OCI-LY1 (cell line): ENCODE measurements around the gene CD83.
"Not testable (repeated sequence)": the region's sequence is repeated elsewhere in the genome, so short reads cannot be mapped to it uniquely, and the experiment has no call there.

Source experiments
- H2AFZ ChIP-seq: fragments of 200-600 bp; sonication (generic), shearing (Covaris generic); 2 replicates; pipeline ENCODE4 v1.6.0; 2014; ENCODE audit warnings: antibody characterized with exemption, mild to moderate bottlenecking, low read length
- H3F3A ChIP-seq: fragments of 200-600 bp; sonication (generic), shearing (Covaris generic); 2 replicates; pipeline ENCODE4 v1.6.0; 2014; ENCODE audit warnings: mild to moderate bottlenecking, antibody characterized with exemption, low read length, moderate library complexity; ENCODE audit not compliant: insufficient read depth
- H3K27ac ChIP-seq: fragments of 200-600 bp; sonication (generic); 2 replicates; pipeline ENCODE4 v1.5.1; 2014; ENCODE audit warnings: low read length, mixed run types, mild to moderate bottlenecking, low read depth; ENCODE audit not compliant: poor library complexity, severe bottlenecking
- H3K27me3 ChIP-seq: fragments of 200-600 bp; sonication (generic); 2 replicates; pipeline ENCODE4 v1.6.0; 2014; ENCODE audit warnings: antibody characterized with exemption, mild to moderate bottlenecking, low read length, moderate library complexity; ENCODE audit not compliant: insufficient read depth
- H3K36me3 ChIP-seq: fragments of 200-600 bp; sonication (generic); 2 replicates; pipeline ENCODE4 v1.6.1; 2014; ENCODE audit warnings: mild to moderate bottlenecking, antibody characterized with exemption, low read length, moderate library complexity, mixed read lengths; ENCODE audit not compliant: insufficient read depth
- H3K4me1 ChIP-seq: fragments of 200-600 bp; sonication (generic); 2 replicates; pipeline ENCODE4 v1.5.1; 2014; ENCODE audit warnings: mild to moderate bottlenecking, low read length, moderate library complexity; ENCODE audit not compliant: insufficient read depth, severe bottlenecking
- H3K4me2 ChIP-seq: fragments of 200-600 bp; sonication (generic), shearing (Covaris generic); 2 replicates; pipeline ENCODE4 v1.6.1; 2014; ENCODE audit warnings: low read length
- H3K4me3 ChIP-seq: fragments of 200-600 bp; sonication (generic); 2 replicates; pipeline ENCODE4 v1.5.1; 2014; ENCODE audit warnings: low read length, low read depth, mild to moderate bottlenecking, mixed read lengths; ENCODE audit not compliant: poor library complexity, severe bottlenecking
- H3K79me2 ChIP-seq: fragments of 200-600 bp; shearing (Covaris generic); 2 replicates; pipeline ENCODE4 v1.6.1; 2016; ENCODE audit warnings: mixed run types, low read length, mixed read lengths; ENCODE audit not compliant: insufficient read depth
- H3K9ac ChIP-seq: fragments of 200-600 bp; sonication (generic), shearing (Covaris generic); 2 replicates; pipeline ENCODE4 v1.6.1; 2014; ENCODE audit warnings: mild to moderate bottlenecking, low read length, mixed read lengths
- H3K9me2 ChIP-seq: fragments of 200-600 bp; sonication (generic), shearing (Covaris generic); 2 replicates; pipeline ENCODE4 v1.6.1; 2014; ENCODE audit warnings: low read depth, mild to moderate bottlenecking, low read length, mixed read lengths
- H3K9me3 ChIP-seq: fragments of 200-600 bp; shearing (Covaris generic); 2 replicates; pipeline ENCODE4 v1.6.1; 2014; ENCODE audit warnings: low read length, mixed read lengths
- H4K20me1 ChIP-seq: fragments of 200-600 bp; sonication (generic), shearing (Covaris generic); 2 replicates; pipeline ENCODE4 v1.6.0; 2016; ENCODE audit warnings: mild to moderate bottlenecking, low read length; ENCODE audit not compliant: insufficient read depth
- CTCF ChIP-seq: fragments of 200-600 bp; sonication (generic), shearing (Covaris generic); IDR thresholded peaks from 2 replicates; pipeline ENCODE4 v1.5.1; 2017; ENCODE audit warnings: mild to moderate bottlenecking, antibody characterized with exemption, low read length, moderate library complexity, mixed read lengths
- EZH2 ChIP-seq: fragments of 200-600 bp; sonication (generic), shearing (Covaris generic); IDR thresholded peaks from 2 replicates; pipeline ENCODE4 v1.8.0; 2017; ENCODE audit warnings: borderline replicate concordance, mixed run types, mild to moderate bottlenecking, antibody characterized with exemption, low read length, moderate library complexity, mixed read lengths

CD83 gene

GRCh38 chr6:14148471-14148870 is 30.9 kb downstream of the CD83 start:
- Histone ChIP-seq H3K27ac (no peak overlapping the region), H4K20me1 (no peaks in the 10 kb centered on the region), H3K79me2 (no peaks in the 10 kb centered on the region), H3K36me3 (no peaks in the 10 kb centered on the region), H3K9ac (no peak overlapping the region), H3K4me2 (no peak overlapping the region), H3K9me3 (no peaks in the 10 kb centered on the region), H2AFZ (no peak overlapping the region), H3K4me1 (no peaks in the 10 kb centered on the region), H3K9me2 (no peaks in the 10 kb centered on the region), H3K4me3 (no peak overlapping the region), H3K27me3 (no peaks in the 10 kb centered on the region), H3F3A (no peaks in the 10 kb centered on the region)
- TF ChIP-seq EZH2 (no peak), CTCF (no peak)

GRCh38 chr6:14149053-14149738 is 31.6 kb downstream of the CD83 start:
- no peak overlapping the region for H3K4me2 ChIP-seq
- H3K4me3 ChIP-seq, result no peak overlapping the region
- H3K27me3 ChIP-seq, result no peaks in the 10 kb centered on the region
- H3K9ac ChIP-seq, result no peak overlapping the region
- no peaks in the 10 kb centered on the region for H3F3A ChIP-seq
- H3K27ac ChIP-seq, result no peak overlapping the region
- no peak for TF ChIP-seq EZH2
- TF ChIP-seq CTCF, result no peak
- H3K9me2 ChIP-seq, result no peaks in the 10 kb centered on the region
- no peaks in the 10 kb centered on the region for H3K36me3 ChIP-seq
- no peaks in the 10 kb centered on the region for H3K4me1 ChIP-seq
- no peaks in the 10 kb centered on the region for H3K79me2 ChIP-seq
- H4K20me1 ChIP-seq, result no peaks in the 10 kb centered on the region
- H3K9me3 ChIP-seq, result no peaks in the 10 kb centered on the region
- no peak overlapping the region for H2AFZ ChIP-seq

GRCh38 chr6:14149739-14150130 is 32.2 kb downstream of the CD83 start:
- H3K4me3 ChIP-seq, result no peak overlapping the region
- TF ChIP-seq CTCF (no peak), EZH2 (no peak)

GRCh38 chr6:14151300-14151699 is 33.7 kb downstream of the CD83 start:
- not testable (repeated sequence) for H3K9ac ChIP-seq, H4K20me1 ChIP-seq, H3K4me2 ChIP-seq, H2AFZ ChIP-seq, H3K9me3 ChIP-seq, H3K79me2 ChIP-seq, H3K27me3 ChIP-seq, H3K9me2 ChIP-seq, H3K27ac ChIP-seq, H3F3A ChIP-seq, H3K36me3 ChIP-seq, H3K4me1 ChIP-seq, H3K4me3 ChIP-seq

More at GRCh38 chr6:14149739-14150130, 32.2 kb downstream of the CD83 start:
- H3K79me2 ChIP-seq, result no peaks in the 10 kb centered on the region
- no peaks in the 10 kb centered on the region for H3K27me3 ChIP-seq
- H4K20me1 ChIP-seq, result no peaks in the 10 kb centered on the region
- no peaks in the 10 kb centered on the region for H3F3A ChIP-seq
- H3K36me3 ChIP-seq, result no peaks in the 10 kb centered on the region
- H3K27ac ChIP-seq, result no peak overlapping the region
- H3K9ac ChIP-seq, result no peak overlapping the region
- no peak overlapping the region for H2AFZ ChIP-seq
- H3K9me2 ChIP-seq, result no peaks in the 10 kb centered on the region
- H3K9me3 ChIP-seq, result no peaks in the 10 kb centered on the region
- H3K4me1 ChIP-seq, result no peaks in the 10 kb centered on the region
- no peak overlapping the region for H3K4me2 ChIP-seq
